Stimulated activated naive CD4-positive, alpha-beta T cell (primary cell): Measurements from ENCODE around the gene PREX1.
"Not testable (repeated sequence)": the region's sequence is repeated elsewhere in the genome, so short reads cannot be mapped to it uniquely, and the experiment has no call there.

Experiments used
- DNase-seq, 6 experiments: peaks; one replicate each; lab custom pipeline; 2025; lab: John Stamatoyannopoulos, UW

PREX1 gene

DNA sequence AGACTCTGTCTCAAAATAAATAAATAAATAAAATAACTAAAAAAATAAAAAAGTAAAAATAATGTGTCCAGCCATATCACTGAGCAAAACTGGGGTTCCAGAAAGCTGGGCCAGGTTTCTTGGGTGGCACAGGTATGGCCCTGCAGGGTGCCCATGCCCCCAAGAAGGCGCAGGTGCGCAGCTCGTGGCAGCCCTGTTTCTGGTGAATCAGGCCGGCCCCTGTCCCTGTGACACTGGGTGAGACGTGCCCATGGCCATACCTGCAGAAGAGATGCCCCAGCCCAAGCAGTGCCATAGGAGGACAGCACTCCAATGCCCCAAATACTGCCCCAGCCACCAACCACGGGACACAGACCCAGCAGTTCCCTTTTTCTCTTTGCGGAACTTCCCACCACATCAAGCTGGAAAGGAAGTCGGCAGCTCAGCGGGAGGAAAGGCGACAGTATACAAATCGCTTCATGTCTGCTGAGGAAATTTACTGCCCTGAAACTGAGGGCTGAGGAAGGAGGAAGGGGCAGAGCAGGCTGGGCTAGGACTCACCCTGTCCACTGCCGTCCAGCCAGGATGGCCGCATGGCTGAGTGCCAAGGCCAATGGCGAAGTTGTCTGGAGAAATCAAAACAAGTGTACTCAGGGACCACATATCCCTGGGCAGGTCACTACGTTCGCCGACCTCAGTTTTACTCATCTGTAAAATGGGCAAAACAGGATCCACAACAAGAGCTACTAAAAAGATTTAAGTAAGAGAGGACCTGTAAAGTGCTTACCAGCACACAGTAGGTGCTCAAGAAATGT, 55.4 kb downstream of the PREX1 start:
- DNase-seq: no peak

DNA sequence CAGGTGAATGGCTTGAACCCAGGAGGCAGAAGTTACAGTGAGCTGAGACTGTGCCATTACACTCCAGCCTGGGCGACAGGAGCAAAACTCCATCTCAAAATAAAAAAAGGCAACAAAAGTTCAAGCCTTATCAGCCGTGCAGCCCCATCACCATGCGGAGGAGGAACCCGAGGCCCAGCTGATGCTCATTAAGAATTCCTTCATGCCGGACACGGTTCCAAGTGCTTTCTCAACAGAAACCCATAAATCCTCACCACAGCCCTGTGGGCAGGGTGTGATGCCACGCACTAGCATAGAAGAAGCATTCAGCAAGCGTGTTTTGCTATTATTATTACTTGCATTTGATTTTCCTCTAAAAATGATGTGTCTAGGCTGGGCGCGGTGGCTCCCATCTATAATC, 56.3 kb downstream of the PREX1 start:
- no peak for DNase-seq

DNA sequence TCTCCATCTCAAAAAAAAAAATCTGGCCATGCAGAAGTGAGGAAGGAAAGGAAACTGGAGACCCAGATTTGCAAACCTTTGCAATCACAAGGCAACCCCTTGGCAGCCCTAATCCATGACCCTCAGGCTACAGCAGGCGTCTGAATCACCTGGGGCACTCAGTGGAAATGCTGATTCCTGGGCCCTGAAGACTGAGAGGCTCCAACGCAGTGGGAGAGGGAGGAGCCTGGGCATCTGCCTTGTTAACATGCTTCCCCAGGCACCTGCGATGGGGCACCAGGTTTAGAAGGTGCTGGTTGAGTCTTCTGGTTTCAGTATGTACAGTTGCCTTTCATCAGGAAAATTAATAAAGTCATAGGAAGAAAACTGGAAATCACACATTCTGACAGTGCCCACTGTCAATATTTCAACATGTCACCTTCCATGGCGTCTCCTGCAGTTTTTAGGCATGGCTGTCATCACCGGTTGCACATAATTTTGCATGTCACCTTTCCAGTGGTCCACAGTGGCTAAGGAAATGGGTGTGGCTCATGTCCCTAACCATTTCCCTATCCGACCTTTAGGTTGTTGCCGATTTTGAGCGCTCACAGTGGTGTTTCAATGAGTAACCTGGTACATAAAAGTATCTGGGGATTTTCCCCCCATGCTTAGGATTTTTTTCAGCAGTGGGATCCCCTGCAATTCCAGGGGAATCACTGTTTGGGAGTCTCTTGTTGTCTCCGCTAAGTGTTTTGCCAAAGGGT, 56.9 kb downstream of the PREX1 start:
- DNase-seq: no peak

DNA sequence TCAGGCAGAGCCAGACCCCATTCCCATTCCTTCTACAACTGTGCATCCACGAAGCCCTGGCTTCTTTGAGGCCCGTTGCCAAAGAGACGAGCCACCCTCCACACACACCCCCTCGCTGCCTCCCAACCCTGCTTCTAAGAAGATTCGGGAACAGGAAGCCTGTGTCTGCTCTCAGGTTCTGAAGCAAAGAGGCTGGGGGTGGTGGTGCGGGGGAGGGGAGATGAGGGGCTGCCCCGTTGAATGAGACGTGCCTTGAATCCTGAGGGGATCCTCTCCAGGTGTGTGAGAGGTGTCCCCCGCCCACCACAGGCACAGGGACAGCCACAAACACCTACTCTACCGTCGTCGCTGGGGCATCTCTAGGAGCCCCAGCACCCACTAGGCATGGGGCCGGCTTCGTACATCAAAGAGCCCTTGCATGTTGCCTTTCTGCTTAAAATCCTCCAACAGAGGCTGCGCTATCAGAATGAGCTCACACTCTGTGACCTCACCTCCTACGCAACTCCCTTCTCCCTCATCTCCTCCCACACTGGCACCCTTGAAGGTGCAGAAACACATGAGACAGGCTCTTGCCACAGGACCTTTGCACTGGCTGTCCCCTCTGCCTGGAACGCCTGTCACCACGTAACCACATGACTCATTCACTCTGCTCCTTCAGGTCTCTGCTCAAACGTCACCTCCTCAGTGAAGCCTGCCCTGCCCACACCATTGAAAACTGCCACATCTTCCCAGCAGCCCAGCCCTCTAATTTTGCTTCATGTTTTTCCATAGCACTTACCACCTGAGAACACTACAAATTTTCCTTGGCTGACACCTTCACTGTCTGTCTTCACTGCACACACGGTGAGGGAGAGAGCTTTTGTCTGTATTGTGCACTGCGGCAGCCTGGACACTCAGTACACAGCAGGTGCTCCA, 58.5 kb downstream of the PREX1 start:
- peak; percentile 26 to 68 (median 58) for DNase-seq

DNA sequence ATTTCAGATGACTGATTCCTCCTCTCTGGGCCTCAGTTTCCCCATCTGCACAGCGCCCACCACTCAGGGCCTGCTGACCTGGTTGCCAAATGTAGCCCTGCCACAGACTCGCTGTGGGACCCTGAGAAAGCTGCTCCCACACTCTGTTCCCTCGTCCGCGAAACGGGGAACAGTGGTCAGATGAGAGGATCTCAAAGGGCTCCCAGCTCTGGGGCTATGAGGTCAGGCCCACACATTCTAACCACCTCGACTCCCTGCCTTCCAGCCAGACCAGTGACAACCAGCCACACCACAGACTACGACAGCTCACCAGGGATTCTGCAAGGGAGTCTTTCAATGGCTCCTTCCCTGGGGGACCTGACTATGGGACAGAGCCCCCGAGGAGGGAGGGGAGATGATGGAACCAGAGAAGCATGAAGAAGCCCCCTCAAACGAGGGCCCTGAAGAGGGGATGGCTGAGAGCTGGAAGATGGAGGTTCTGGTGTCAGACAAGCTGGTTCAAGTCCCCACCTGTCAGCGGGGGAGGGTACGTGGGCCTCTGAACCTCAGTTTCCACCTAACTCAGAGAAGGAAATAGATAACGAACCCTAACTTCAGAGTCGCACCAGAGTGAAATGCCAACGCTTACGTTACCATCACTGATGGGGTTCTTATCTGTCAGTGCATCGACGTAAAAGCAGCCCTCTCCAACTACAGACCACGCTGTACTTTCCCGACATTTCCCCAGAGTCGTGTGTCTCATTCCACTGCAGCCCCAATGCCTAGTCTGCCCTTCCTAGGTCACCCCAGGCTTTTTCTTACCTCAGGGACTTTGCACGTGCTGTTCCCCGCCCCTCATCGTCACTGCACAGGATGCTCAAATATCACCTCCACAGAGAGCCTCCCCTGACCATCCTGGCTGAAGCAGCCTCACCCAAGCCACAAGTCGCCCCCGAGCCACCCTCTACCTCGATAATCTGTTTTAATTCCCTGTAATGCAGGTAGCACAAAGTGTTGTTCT, 60.5 kb downstream of the PREX1 start:
- no peak for DNase-seq

DNA sequence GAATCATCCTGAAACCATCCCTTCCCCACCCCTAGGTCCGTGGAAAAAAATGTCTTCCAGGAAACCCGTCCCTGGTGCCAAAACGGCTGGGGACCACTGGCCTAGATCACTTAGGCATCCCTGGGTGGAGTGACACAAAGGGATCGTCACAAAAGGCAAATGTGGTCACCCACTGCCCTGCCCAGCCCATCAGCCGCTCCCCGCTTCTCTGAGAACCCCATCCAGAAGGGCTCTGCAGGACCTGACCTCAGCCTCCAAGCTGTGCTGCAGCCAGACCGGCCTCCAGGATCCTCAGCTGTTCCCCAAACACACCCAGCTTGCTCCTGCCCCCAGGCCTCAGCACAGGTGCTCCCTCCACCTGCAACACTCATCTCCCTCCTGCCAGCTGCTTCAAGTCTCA, 61.6 kb downstream of the PREX1 start:
- DNase-seq: no peak

DNA sequence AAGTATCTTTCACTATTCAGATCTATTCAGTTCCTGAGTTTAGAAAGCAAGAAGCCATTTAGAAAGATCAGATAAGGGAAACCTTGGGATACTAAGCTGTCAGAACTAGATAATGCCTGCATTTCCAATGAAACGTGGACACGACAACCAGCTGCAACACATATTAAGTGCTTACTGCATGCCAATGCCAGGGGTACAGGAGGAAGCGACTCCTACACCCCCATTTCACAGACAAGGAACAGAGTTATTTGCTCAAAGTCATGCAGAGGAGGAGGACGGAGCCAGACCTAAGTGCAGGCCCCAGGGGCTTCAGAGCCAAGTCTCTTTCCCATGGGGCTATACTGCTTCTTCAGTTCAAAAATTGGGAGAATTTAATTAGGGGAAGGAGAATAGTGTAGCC, 62.4 kb downstream of the PREX1 start:
- DNase-seq: no peak

DNA sequence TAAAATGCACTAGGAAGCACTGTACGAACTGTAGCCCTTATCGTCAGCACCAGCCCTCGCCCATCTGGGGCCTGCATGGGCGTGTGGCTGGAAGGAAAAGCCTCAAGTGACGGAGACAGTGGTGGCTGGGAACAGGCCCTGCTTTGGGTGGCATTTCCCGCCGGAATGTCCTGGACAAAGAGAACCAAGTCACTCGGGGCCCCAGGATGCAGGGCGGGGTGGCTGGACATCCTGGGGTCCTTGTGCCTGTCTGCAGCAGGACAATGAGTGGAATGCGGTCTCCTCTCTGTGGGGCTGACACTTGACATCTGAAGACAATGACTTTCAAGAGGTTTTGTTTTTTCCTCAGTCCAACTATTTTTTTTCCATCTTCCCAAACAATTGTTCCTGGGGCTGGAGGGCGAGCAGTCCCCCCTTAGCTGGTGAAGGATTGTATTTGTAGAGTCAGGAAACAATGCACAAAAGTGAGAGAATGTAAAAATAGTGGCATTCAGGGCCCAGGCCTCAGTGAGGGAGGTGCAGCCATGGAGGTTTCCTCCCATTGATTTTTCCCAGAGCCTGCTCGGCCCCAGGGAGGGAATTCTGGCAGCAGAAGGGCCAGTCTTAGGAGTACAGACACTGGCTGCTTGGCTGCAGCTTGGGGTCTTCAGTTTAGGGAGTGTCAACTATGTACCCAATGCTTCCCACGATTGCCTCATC, 64.4 kb downstream of the PREX1 start:
- DNase-seq: no peak

DNA sequence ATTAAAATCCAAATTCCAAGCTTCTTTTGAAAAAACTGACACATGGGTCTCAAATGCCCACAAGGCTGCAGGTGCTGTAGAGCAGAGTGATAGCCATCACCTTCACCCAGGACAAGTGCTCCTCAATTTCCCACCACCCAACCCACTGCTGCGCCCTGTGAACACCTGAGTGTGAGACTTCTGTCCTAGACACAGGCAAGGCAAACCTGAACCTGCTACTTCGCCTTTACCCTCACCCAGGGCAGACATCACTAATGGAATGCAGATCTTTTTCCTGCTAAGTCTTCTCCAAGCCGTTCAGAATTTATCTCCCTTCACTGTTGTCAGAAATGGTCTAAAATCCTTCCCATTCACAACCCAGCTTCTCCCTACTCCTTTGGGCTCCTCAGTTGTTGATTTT, 65.9 kb downstream of the PREX1 start:
- no peak for DNase-seq

DNA sequence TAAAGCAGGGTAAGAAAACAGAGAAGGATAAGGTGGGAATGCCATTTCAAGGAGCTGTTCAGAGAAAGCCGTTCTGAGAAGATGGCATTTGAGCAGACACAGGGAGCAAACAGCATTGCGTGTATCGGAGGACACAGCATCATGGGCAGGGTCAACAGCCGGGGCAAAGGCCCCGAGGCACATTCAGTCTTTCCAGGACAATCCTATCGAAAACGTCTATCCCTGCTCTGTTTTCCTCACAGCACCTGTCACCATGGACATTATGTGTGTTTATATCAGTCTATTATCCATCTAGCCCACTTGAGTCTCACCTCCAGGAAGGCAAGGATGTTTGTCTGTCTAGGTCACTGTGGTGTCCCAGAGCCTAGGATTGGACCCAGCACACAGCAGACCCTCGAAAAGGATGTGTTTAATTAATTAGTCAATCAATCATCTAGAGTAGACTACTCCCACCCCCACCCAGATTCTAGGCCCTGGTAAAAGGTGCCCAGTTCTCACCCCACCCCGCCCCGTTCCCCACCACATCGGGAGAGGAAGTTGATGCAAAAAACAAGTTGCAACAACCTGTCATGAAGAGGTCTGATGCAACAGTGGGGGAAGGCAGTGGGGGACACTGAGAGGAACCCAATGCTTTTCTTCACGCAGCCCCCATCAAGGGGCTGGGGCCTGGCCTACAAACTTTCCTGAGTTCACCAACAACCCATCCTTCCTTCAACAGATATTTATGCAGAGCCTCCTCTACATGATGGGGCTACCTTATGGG, 66.6 kb downstream of the PREX1 start:
- DNase-seq: peak in 3 of 6 experiments; percentile 6 to 38 (median 6)

DNA sequence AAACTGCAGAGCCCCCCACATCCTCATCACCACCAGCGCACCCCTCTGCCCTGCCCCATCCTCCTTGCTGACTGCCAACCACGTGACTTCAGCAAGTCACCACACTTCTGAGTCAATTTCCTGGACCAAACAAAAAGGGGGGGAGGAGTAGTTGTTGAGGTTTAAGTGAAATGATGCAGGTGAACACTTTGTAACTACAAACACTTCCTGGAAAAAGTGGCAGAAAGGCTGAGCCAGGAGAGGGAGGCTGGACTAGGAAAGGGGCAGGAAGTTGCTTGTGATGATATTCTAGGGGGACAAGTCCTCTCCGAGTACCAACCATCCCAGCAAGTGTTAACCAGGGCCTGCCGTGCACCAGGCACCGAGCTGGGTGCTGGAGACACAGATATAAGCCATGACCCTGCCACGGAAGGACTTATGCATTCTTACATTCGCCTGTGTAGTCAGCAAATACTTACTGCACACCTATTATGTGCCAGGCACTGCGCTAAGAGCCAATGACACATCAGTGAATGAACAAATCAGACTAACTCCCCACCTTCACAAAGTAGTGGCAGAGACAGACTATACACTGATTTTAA, 67.3 kb downstream of the PREX1 start:
- DNase-seq: peak; percentile 14 to 58 (median 26)

DNA sequence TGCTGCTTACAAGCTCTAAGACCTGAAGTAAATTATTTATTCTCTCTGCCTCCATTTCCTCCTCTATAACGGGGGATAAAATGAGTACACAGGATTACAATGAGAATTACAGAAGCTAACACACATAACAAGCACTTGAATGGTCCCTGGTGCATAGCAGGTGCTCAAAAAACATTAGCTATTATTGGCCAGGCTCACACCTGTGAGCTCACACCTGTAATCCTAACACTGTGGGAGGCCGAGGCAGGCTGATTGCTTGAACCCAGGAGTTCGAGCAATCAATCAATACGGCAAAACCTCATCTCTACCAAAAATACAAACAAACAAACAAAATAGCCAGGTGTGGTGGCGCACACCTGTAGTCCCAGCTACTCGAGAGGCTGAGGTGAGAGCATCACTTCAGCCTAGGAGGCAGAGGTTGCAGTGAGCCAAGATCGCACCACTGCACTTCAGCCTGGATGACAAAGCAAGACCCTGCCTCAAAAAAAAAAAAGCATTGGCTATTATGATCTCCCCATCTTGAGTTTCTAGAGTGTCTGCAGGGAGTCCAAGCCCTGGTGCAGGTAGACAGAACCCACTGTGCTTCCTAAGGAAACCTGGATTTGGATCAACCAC, 68.1 kb downstream of the PREX1 start:
- DNase-seq: no peak

DNA sequence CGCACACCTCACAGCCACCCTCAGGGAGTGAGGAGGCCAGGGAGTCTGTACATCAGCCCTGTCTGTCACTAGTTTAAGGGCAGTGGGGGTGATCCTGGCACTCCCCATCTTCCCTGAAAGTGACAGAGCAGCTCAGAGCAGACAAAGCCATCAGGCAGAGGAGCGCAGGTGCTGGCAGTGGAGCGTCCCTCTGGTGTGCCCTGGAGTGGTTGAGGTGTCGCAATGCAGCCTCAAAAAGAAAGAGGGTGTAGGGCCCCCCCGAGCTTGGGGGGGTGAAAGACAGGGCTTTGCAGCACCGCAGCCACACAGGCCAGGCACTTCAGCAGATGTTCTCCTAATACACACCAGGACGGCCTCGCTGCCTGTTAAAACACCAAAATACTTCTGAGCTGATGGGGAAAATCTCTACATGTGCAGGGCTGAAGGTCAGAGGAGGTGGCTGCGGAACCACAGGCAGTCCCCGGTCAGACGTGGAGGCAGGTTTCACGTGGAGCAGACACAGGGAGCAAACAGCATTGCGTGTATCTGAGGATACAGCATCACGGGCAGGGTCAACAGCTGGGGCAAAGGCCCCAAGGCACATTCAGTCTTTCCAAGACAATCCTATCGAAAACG, 69.5 kb downstream of the PREX1 start:
- no peak for DNase-seq

DNA sequence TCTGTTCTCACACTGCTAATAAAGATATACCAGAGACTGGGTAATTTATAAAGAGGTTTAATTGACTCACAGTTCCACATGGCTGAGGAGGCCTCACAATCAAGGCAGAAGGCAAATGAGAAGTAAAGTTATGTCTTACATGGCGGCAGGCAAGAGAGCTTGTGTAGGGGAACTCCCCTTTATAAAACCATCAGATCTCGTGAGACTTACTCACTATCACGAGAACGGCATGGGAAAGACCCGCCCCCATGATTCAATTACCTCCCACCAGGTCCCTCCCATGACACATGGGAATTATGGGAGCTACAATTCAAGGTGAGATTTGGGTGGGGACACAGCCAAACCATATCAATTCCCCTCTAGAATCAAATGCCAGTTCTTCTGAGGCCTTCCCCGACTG, 71.0 kb downstream of the PREX1 start:
- DNase-seq: not testable (repeated sequence)

DNA sequence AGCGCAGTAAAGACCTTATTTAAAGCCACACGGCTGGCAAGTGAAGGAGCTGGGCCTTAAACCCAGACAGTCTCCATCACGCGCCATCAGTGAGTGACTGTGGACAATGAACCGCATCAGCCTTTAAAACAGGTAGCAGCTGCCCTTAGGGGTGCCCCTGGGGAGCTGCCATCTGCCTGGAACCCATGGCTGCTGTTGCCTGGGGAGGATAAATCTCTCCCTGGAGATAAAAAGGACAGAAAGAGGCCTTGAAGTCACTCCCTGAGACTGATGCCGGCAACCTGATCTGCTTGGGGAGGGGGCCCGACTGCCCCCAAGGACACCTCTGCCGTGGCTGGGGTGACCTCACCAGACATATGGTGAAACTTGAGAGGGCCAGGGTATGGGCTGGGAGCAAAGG, 73.5 kb downstream of the PREX1 start:
- no peak for DNase-seq

DNA sequence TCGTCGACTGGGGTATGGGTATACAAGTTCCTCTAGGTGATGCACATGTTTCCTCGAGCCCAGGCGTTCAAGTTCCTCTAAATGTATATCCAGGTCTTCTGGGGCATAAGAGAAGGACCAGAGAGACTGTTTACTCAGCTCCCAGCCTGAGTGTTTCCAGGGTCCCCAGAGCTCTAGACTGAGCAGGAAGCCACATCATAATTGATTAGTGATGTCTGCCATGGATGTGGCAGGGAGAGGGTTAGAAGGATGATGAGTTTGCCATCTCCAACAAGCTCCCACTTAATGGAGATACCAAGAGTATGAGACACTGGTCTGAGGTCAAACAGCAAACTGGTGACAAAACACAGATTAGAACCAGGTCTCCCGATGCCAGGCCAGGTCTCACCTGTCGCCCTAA, 74.8 kb downstream of the PREX1 start:
- DNase-seq: no peak

DNA sequence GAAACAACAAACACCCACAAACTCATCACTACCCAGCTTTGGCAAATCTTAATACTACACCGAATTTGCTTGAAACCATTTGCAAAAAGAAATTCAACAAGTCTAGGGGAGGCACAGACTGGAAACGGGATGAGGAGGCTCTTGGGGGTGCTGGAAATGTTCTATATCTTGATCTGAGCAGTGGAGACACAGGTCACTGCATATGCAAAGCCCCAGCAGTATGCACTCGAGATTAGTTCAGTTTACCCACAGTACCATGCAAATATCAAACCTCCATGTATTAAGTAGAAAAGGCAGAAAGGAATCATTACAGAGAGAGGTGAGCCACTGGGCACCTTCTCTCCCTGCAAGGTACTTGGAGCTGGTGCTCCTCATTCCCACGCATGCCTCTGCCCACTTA, 75.9 kb downstream of the PREX1 start:
- no peak for DNase-seq

DNA sequence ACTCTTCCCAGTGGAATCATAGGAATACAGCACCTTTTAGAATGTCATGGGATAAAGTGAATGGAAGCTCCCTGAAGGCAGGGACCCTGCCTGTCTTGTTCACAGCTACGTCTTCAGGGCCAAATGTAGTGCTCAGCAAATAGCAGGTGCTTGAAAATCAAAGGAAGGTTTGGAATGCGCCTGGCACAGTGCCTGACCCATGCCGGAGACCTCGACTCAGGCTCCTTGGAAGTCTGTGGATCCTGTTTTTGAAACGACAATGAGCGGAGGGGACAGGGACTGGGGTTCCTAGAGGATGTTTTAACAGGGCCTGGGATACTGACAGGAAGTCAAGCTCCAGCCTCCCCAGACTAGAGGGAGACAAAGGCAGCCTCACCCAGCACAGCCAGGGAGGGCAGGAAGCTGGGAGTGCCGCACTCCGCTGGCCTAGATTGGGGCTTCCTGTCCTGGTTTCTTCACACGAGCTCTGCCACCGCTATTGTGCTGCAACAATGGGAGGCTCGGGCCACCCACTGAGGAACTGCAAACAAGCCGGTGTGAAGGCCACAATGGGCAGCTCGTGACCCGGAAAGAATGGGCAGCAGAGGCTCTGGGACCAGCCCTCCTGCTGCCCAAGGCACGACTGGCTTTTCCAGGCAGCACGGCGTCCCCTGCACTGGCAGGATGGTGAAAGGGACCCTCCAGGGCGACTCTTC, 76.7 kb downstream of the PREX1 start:
- no peak for DNase-seq
